ENCODE data around the gene SNF8.

Gene SNF8

GRCh38 chr17:48883171-48883570, 61.5 kb downstream of the SNF8 start:
- DNase-seq (ENCODE audit: low read depth): no peak

GRCh38 chr17:48882272-48882671, 62.4 kb downstream of the SNF8 start:
- DNase-seq (ENCODE audit: low read depth): no peak
